HG03039 (cell line): ENCODE results near the gene PHF20.
"Not testable (repeated sequence)": the region's sequence is repeated elsewhere in the genome, so short reads cannot be mapped to it uniquely, and the experiment has no call there.

Source experiments
- ATAC-seq: cut with Tn5 transposase; IDR thresholded peaks from one replicate; pipeline ENCODE4 v1.9.1; 2021; ENCODE audit warnings: mild to moderate bottlenecking, moderate library complexity; ENCODE audit not compliant: unreplicated experiment

Gene PHF20

GRCh38 chr20:35912881-35913280 is 141.1 kb downstream of the PHF20 start:
- no peak for ATAC-seq

DNA sequence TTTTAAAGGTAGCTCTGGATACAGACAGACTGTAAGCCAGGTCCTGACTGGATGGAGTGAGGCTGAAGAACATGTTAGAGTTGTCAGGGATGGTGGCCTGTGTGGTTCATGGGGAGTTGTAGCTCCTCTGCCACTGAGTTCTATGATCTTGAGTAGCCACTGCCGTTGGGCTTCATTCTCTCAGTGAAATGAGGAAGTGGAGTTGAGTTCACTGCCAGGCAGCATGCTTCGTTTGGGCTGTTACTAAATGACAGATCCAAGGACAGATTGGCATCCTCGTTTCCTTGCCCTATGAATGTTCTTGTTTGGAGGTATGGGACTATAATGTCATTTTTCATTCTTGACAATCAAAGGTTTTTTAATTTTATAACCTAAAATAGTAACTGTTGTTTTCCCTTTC is 145.3 kb downstream of the PHF20 start:
- ATAC-seq: no peak

DNA sequence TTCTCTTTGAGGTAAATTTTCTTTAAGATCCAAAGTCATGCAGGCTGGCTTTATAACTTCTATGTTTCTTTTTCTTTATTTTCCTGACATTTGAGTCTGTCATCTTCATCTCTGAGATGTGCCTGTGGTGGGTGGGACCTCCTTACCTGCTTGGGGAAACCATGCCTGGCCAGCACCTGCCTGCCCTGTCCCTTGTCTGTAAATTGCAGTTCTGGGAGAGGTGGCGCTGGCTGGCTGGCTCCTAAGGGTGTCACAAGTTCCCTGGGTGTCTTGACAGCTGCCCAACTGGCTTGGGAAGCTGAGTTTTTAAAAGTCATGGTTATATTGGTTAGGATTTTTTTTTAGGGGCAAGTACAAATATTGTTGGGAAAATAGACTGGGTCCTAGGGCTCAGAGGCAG is 146.2 kb downstream of the PHF20 start:
- ATAC-seq: no peak

DNA sequence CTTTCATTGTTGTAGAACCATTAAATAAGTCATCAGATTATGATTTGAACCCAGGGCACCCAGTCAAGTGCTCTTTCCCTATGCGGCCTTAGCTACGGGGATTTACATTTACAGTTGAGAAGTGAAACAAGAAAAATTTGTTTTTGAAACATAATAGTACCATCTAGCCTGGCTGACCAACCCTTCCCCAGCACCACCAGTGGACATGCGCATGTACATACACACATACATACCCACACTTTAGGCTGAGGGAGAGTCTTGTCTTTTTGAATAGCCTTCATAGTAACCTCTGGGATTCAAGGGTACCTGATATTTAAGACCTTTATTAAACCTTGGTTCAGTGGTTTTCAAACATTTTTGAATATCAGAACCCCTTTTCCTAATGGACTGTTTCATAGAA is 148.7 kb downstream of the PHF20 start:
- no peak for ATAC-seq

DNA sequence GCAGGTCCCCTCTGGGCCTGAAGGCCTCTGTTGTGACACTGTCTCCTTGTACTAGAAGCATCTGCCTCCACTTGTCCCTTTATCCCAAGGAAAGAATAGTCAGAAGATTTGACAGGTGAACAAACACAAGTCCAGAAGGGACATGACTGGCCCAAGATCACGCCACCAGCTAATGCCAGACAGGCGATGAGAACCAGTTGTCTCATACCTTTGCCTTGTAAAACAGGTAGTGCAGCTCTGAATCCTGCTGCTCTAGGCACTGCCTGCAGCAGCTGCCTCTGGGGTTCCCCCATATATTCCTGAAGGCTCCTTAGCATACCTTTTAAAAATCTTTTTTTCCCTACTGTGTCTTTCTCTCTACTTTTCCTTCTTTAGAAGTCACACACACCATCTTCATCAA is 157.5 kb downstream of the PHF20 start:
- no peak for ATAC-seq

DNA sequence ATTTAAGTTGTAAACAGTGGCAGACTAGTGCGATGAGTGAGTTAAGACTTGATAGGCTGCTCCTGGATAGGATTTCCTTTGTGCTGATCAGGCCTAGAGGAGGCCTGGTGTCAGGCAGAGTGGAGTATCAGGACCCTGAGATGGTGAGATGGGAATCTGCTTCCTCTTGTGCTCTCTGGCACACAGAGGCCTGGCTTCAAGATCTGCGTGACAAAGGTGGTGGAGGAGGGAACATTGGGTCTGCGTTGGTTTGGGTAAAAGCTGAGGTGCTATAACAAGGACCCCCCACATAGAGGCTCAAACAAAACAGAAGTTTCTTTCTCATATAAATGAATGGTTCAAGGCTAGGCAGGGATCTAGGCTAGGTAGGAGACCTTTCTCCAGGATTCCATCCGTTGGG is 162.2 kb downstream of the PHF20 start:
- ATAC-seq: no peak

DNA sequence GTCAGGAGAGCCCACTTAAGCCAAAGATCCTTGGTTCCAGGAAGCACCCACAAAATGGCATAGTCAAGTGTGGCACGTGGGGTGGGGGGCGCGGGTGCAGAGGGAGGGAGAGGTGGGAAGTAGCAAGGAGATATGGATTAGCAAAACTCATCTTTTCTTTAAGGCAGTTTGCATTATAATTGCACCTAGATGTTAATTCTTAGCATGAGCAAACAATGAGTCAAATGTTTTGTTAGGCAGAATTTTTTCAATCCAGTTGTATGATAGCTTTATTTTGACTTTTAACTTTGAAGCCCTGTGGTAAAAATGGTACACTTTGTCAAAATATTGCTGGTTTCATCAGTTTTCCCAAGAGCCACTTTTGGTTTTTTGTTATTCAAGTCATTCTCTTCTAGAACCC is 167.4 kb downstream of the PHF20 start:
- ATAC-seq: no peak

DNA sequence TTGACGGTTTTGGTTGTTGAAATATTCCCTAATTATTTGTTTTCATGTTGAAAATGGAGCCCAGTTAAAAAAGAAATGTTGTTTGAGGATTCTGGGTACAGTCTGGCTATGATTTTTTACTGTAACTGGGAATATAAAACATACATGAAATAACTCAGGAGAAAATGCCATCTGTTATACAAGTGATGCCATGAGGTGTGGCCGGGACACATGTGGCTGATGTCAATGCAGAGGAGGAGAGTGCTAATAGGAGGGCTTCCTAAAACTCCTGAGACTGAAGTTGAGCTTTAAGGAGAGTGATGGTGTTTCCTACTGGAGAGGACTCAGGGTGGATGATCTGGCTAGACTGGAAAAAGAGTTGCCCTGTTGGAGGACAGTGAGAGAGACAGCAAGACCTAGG is 169.8 kb downstream of the PHF20 start:
- no peak for ATAC-seq

GRCh38 chr20:35942243-35942642 is 170.4 kb downstream of the PHF20 start:
- no peak for ATAC-seq

DNA sequence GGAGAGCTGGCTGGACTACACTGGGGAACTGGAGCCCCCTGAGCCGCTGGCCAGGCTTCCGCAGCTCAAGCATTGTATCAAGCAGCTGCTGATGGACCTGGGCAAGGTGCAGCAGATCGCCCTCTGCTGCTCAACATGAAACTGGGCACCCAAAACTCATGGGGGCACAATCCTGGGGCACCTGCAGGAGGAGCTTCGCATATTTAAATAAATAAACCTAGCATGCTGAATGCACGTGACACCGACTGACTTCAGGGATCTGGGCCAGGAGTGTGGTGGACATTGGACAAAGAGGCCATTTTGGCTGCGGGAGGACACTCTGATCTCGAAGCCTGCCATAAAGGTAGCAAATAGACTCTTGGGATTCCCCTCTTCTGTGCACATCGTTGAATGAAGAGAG is 175.7 kb downstream of the PHF20 start:
- no peak for ATAC-seq

DNA sequence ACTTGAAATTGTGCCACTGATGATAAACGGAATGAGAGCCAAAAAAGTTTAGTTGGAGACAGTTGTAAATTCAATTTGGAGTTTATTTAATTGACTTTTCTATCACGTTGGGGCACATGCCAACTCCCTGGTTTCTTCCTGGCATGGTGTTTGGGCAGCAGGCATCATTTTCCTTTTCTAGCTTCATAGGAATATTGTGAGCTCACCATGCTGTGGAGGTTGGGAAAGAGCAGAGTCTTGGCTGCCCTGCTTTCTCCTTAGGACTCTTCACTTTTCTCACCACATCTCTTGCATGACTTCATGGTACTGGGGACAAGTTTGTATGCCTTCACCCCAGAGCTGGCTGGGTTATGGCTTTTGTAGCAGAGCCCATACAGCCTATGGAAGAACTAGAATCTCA is 176.1 kb downstream of the PHF20 start:
- ATAC-seq: no peak

DNA sequence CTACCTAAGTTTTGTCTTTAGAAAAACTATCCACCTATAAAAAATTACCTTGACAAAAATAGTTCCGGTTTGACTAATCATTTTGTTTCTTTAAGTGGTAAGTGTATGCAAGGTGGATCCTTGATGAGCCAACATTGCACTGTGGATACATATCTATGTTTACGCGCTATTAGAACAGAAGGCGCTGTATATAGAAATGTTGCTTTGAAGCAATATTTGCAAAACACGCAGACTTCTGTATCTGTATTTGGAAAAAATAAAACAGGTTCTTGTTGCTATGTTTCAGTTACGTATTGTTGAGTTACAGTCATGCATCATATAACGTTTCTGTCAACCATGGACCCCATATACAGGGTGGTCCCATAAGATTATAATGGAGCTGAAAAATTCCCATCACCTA is 178.3 kb downstream of the PHF20 start:
- no peak for ATAC-seq

GRCh38 chr20:35952080-35952479 is 180.3 kb downstream of the PHF20 start:
- ATAC-seq: not testable (repeated sequence)

DNA sequence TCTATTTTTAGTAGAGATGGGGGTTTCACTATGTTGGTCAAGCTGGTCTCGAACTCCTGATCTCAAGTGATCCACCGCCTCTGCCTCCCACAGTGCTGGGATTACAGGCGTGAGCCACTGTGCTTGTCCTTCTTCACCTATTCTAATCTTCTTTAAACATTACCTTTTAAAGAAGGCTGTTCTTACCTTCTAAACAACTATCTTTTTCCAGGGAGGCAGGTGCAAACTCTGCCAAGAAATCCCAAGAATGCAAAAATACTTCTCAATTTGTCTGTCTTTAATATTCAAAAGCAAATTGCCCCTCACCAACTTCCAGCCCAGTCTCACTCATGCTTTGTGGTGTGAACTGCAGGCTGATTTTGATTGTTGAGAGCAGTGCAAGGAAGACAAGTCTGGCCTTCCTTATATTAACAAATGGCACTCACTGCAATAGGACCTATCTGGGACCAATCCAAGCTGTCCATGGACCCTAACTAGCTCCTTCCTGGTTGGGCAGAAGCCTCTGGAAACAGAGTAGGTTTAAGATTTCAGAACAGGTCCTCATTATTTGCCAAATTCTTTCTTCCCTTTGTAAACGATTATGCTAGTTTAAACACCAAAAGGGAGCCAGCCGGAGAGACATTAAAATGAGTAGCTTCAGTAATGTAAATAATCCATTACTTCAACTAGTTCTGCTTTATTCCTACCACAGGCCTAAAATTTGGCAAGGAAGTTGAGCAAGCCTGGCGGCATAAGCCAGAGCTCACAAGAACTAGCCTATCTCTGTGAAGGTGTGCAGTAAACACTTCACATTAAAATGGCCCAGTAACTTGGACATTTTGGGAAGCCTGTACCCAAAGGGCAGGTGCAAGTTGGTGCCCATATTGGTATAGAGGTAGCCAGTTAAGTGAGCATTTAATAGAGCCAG is 180.9 kb downstream of the PHF20 start:
- no peak for ATAC-seq

GRCh38 chr20:35953387-35954199 is 181.8 kb downstream of the PHF20 start:
- peak; percentile 16 for ATAC-seq

DNA sequence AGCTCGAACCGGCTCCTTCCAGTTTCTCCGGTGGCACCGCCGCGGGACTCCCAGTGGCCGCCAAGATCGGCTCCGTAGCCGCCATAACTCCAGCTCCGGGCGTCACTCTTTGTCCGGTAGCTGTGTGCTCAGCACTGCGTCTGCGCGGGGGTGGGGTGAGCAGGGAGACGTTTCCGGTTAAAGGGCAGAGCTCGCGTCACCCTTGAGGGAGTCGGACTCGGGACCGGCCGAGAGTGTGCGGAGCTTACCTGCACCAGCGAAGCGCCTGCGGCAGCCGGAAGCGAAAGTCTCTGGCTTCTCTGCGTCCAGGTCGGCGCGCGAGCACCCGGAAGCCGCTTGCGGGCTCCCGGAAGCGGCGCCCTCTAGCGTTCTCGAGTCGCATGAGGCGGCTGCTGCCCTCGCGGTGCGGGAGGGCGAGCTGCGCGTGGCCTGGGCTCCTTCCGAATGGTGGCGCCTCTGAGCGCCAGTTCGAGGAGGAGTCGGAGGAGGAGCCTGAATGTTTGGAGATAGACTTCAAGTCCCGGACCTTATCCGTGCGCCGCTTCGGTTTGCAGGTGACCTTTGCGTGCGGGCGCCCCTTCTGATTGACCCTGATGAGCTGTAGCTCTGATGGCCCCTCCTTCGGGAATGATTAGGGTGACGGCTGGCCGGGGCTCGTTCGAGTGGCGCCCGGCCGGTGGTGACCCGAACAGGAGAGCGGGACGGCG is 182.5 kb downstream of the PHF20 start, which contains the start of gene SCAND1:
Gene SCAND1, minus strand, starts transcription at position 303 of the 707 bp plus-strand sequence. Its CDS starts 218 bp downstream, at position 85.
- peak; percentile 84 for ATAC-seq

- no peak for ATAC-seq
These were observed 183.1 kb downstream of the PHF20 start for GRCh38 chr20:35954907-35955251.

DNA sequence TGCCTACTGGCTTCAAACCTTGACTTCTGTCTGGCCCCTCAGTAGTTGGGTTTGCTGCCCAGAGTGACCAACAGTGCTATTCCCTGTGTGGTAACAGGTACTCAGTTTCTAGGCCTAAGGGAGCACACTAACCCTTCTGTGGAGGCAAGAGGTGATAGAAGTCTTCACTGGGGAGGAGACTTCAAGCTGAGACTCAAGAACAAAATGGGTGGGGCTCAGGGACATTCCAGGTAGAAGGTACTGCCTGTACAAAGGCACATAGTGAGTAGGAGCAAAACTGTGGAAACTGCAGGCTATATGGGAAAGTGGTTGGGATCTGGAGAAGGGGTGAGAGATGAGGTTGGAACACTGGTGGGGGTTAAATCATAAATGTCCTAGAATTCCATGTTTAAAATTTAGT is 184.8 kb downstream of the PHF20 start:
- no peak for ATAC-seq

GRCh38 chr20:35959291-35959690 is 187.5 kb downstream of the PHF20 start:
- ATAC-seq: not testable (repeated sequence)

DNA sequence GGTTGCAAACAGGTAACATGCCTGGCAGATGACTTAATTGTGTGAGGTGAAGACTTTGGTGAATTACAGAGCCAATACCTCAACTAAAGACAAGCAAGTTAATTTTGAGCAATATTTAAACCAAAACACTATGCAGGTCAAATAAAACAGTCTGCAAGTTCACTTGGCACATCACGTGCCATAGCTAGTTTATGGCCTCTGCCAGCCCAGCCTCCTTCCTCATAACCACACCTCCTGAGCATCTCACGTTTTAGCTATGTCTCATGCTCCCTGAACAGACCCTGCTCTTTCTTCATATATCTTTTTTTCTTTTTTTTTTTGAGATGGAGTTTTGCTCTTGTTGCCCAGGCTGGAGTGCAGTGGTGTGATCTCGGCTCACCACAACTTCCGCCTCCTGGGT is 192.1 kb downstream of the PHF20 start:
- no peak for ATAC-seq

- ATAC-seq: no peak
These were observed 196.3 kb downstream of the PHF20 start, which contains the start of gene CNBD2 for GRCh38 chr20:35967979-35968640. Gene CNBD2 (plus strand): TSS chr20:35968590. CDS start chr20:35968763, 173 bp downstream.
